ENCODE results near the gene PHKG1.

GRCh38 chr7:56115852-56116538 is 23.2 kb upstream of the PHKG1 start, which contains the start of gene NUPR2:
- no peak for TF ChIP-seq MAX (IDR thresholded peaks at IDR 0.05)
- TF ChIP-seq TAF1 (IDR thresholded peaks at IDR 0.05; ENCODE audit: low read depth) = no peak
- TF ChIP-seq YY1 (IDR thresholded peaks at IDR 0.05; ENCODE audit: low read depth) = no peak
- no peak for TF ChIP-seq REST (IDR thresholded peaks at IDR 0.05; ENCODE audit: low read depth)
- TF ChIP-seq USF1 (IDR thresholded peaks at IDR 0.05) = no peak
- no peak for TF ChIP-seq EP300 (IDR thresholded peaks at IDR 0.05; ENCODE audit: borderline replicate concordance)
- no peak for TF ChIP-seq NFIC (IDR thresholded peaks at IDR 0.05)
